Keratinocyte (primary cell): ENCODE results near the gene KCNJ1.

Source experiments
- EZH2 ChIP-seq: IDR thresholded peaks from one replicate; pipeline ENCODE4 v1.6.1; 2012; ENCODE audit warnings: inconsistent platforms, mild to moderate bottlenecking, low read length, moderate library complexity
- TF ChIP-seq, protein P1 (sequence below), 3 experiments: IDR thresholded peaks in 1 of 3; conservative IDR thresholded peaks in 1 of 3; optimal IDR thresholded peaks in 1 of 3; 2 replicates in 2 of 3; 3 replicates in 1 of 3; pipeline versions ENCODE3 to v1.5.1; 2011; ENCODE audit warnings: low read length in 3 of 3, mild to moderate bottlenecking in 3 of 3, moderate library complexity in 2 of 3, control low read depth in 1 of 3, inconsistent platforms in 1 of 3; ENCODE audit not compliant: insufficient read depth in 2 of 3; ENCODE audit errors: extremely low read depth in 1 of 3

DNA sequence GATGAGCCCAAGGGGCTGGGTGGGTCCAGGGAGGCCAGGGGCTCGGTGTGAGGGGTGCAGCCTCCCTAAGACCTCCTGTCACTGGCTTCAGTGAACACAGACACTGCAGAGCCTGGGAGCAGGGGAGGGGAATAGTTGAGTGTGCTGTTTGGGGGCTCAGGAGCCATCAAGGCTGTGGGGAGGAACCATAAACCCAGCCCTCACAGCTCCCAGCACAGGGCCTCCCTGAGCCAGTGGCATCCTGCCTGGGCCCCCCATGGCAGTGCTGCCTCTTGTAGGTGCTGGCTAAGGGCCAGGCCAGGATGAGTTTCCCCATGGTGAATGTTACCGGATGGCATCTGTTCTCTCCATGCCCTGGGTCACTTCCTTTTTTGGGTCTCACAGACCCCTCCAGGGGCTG, 49.6 kb upstream of the KCNJ1 start:
- TF ChIP-seq, protein P1, sequence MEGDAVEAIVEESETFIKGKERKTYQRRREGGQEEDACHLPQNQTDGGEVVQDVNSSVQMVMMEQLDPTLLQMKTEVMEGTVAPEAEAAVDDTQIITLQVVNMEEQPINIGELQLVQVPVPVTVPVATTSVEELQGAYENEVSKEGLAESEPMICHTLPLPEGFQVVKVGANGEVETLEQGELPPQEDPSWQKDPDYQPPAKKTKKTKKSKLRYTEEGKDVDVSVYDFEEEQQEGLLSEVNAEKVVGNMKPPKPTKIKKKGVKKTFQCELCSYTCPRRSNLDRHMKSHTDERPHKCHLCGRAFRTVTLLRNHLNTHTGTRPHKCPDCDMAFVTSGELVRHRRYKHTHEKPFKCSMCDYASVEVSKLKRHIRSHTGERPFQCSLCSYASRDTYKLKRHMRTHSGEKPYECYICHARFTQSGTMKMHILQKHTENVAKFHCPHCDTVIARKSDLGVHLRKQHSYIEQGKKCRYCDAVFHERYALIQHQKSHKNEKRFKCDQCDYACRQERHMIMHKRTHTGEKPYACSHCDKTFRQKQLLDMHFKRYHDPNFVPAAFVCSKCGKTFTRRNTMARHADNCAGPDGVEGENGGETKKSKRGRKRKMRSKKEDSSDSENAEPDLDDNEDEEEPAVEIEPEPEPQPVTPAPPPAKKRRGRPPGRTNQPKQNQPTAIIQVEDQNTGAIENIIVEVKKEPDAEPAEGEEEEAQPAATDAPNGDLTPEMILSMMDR (optimal IDR thresholded peaks at IDR 0.05 in 1 of 3, IDR thresholded peaks at IDR 0.05 in 1 of 3, conservative IDR thresholded peaks at IDR 0.05 in 1 of 3; ENCODE audit: extremely low read depth in 1 of 3, insufficient read depth in 2 of 3, low read length in 3 of 3): no peak
- no peak for TF ChIP-seq EZH2
